ENCODE results near the gene SETSIP.

DNA sequence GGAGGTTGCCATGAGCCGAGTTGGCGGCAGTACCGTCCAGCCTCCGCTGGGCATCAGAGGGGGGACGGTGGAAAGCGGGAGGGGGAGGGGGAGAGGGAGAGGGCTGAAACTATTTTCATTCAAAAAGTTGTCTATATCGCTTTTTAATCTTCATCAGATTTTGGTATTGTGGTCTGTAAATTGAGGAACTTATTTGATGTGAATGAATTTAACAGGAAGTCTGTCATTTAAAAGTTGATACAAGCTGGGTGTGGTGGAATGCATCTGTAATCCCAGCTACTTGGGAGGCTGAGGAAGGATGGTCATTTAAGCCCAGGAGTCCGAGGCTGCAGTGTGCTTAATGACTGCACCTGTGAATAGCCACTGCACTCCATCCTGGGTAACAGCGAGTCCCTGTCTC lies 48.4 kb downstream of the SETSIP start:
- TF ChIP-seq, protein P1, sequence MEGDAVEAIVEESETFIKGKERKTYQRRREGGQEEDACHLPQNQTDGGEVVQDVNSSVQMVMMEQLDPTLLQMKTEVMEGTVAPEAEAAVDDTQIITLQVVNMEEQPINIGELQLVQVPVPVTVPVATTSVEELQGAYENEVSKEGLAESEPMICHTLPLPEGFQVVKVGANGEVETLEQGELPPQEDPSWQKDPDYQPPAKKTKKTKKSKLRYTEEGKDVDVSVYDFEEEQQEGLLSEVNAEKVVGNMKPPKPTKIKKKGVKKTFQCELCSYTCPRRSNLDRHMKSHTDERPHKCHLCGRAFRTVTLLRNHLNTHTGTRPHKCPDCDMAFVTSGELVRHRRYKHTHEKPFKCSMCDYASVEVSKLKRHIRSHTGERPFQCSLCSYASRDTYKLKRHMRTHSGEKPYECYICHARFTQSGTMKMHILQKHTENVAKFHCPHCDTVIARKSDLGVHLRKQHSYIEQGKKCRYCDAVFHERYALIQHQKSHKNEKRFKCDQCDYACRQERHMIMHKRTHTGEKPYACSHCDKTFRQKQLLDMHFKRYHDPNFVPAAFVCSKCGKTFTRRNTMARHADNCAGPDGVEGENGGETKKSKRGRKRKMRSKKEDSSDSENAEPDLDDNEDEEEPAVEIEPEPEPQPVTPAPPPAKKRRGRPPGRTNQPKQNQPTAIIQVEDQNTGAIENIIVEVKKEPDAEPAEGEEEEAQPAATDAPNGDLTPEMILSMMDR (conservative IDR thresholded peaks at IDR 0.05; ENCODE audit: low read depth, low read length): no peak
- no peak for TF ChIP-seq EZH2phosphoT487 (IDR thresholded peaks at IDR 0.05; ENCODE audit: borderline replicate concordance, low read length)
